GM18519 (cell line): ENCODE results near the gene POLH.
"Not testable (repeated sequence)": the region's sequence is repeated elsewhere in the genome, so short reads cannot be mapped to it uniquely, and the experiment has no call there.

ENCODE experiments used
- ATAC-seq: cut with Tn5 transposase; IDR thresholded peaks from one replicate; pipeline ENCODE4 v1.9.1; 2021; ENCODE audit warnings: mild to moderate bottlenecking, moderate library complexity; ENCODE audit not compliant: unreplicated experiment, low FRiP score

Gene POLH

DNA sequence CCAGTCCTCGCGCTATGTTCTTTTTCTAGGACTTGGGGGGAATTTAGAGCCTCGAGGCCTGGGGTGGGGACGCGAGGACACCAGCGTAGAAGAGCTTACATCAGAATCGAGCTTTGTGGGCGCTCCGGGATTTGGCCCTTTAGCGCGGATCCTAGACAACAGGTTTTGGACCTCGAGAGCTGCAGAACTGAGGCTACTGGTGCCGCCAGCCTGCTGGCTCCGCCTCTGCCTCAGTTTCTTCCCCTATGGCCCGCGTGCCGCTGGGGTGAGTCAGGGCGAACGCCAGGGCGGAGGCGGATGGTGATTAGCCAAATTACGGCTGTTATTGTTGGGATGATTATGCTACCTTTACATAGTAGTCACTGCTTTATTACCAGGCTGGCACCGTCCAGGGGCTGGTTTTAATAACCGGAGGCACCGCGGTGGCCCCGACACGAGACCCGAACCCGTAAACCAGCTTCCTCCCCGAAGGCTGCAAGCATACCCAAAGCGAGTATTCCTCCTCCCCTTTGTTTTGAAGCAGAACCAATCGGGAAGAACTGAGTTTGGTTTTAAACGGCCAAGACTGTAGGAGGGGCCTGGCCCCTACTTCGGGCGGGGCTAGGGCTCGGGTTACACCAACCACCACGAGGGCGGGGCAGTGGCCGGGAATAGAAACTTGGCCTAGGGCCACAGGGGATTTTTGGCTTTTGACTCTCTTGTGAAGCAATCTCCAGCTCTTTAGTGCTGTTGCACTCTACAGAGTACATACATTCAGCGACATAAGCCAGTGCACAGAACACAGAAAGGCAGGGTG lies 53.7 kb downstream of the POLH start:
- peak; percentile 48 for ATAC-seq

DNA sequence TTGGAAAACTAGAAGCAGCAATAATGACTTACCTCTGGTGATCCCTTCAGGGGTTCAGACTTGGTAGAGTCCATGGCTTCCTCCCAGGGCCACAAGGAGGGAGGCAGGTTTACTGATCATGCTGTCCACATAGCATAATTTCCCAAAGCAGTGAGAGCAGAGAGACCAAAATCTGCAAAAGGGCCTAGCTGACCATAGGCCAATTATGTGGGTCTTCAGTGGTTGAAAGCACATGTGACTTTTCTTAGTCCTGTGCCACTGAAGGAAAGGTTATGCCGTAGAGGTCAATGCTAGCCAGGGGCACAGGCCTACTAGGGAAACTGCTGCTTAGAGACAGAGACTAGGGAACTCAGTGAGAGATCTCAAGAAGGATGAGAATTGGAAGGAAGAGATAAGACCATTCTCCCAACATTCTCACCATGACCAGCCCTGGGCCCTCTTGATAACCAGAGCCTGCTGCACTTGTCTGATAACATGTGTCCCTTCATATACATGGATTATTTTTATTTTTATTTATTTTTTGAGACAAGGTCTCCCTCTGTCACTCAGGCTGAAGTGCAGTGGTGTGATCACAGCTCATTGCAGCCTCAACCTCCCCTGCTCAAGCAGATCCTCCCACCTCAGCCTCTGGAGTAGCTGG lies 55.1 kb downstream of the POLH start:
- no peak for ATAC-seq

DNA sequence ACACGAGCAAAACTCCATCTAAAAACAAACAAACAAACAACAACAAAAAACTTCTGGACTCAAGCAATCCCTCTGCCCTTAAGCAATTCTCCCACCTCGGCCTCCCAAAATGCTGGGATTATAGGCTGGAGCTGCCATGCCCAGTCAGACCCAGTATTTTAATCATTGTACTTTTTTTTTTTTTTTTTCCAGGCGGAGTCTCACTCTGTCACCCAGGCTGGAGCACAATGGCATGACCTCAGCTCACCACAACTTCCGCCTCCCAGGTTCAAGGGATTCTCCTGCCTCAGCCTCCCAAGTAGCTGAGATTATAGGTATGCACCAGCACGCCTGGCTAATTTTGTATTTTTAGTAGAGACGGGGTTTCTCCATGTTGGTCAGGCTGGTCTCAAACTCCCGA lies 57.0 kb downstream of the POLH start:
- ATAC-seq, result not testable (repeated sequence)

DNA sequence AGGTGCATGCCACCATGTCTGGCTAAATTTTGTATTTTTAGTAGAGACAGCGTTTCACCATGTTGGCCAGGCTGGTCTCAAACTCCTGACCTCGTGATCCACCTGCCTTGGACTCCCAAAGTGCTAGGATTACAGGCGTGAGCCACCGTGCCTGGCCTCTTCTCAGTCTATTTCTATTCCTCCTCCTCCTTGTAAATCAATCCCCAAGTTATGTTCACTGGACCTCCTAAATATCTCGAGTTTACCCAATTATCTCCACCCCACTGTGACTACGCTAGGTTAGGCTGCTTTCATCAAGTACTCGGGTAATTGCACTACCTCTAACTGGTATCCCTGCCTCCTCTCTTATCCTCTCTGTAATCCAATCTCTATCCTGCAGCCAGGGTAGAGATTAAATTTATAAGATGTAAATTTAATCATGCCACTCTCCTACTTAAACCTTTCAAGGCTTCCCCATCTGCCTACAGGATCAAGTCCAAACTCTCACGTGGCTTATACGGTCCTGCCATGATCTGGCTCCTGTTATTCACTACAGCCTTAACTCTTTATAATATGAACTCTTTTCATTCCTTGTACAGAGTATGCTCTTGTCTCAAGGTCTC lies 58.8 kb downstream of the POLH start:
- no peak for ATAC-seq

DNA sequence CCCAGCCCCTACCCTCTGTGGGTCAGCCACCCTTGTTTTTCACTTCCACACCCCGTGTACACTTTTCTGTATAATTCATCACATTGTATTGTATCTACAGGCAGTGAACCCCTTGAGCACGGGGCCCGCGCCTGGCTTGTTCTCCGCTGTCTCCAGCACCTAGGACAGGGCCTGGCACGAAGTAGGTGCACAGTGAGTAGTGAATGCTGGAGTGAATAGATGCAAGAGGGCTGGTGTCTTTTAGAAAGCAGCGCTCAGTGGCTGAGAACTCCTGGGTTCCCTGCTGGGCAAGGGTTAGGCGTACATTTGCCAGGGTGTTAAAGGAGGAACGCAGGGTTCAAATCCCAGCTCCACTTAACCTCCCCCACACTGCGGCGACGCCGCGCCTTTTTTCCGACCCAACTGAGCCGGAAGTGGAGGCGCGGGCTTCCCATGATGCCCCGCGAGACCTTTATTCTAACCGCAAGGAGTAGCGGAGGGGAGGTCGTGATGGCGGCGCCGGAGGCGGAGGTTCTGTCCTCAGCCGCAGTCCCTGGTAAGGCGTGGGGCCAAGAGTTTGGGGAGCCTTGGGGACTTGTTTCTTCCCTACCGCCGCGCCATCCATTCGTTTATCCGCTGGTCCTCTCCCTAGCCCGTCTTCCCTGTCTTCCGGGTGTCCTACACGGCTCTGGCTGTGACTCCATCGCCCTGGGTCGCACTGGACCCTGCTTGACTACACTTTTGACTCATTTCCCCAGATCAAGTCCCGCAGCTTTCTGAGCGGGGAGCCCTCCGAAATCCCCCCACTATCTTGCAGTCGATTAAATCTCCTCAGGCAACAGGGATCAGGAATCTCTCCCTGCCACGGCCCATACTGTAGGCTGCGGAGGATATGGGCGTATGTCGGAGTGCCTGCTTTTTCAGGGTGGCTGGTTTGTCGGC lies 59.7 kb downstream of the POLH start, which contains the start of gene MAD2L1BP:
MAD2L1BP (plus strand) TSS at position 454 of the 921 bp plus-strand sequence; CDS start at position 490, 36 bp downstream.
- peak; percentile 58 for ATAC-seq

DNA sequence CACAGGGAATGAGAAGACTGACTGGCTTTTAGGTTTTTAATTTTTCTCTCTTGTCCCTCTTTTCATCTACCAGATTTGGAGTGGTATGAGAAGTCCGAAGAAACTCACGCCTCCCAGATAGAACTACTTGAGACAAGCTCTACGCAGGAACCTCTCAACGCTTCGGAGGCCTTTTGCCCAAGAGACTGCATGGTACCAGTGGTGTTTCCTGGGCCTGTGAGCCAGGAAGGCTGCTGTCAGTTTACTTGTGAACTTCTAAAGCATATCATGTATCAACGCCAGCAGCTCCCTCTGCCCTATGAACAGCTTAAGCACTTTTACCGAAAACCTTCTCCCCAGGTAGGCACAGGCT lies 60.3 kb downstream of the POLH start:
- no peak for ATAC-seq

DNA sequence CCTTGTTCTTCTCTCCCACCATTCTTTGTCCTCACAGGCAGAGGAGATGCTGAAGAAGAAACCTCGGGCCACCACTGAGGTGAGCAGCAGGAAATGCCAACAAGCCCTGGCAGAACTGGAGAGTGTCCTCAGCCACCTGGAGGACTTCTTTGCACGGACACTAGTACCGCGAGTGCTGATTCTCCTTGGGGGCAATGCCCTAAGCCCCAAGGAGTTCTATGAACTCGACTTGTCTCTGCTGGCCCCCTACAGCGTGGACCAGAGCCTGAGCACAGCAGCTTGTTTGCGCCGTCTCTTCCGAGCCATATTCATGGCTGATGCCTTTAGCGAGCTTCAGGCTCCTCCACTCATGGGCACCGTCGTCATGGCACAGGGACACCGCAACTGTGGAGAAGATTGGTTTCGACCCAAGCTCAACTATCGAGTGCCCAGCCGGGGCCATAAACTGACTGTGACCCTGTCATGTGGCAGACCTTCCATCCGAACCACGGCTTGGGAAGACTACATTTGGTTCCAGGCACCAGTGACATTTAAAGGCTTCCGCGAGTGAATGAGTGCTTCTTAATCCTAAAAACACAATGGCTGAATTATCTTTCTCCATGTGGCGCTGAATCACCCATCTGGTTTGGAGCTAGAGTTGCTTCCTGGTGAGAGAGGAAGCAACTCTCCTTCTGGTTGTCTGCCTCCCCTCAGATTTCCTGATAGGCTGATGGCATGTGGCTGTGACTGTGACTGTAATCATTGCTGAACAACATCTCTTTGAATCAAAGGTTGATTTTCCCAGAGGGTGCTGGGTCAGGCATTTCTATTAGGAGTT lies 64.2 kb downstream of the POLH start:
- ATAC-seq, result no peak

DNA sequence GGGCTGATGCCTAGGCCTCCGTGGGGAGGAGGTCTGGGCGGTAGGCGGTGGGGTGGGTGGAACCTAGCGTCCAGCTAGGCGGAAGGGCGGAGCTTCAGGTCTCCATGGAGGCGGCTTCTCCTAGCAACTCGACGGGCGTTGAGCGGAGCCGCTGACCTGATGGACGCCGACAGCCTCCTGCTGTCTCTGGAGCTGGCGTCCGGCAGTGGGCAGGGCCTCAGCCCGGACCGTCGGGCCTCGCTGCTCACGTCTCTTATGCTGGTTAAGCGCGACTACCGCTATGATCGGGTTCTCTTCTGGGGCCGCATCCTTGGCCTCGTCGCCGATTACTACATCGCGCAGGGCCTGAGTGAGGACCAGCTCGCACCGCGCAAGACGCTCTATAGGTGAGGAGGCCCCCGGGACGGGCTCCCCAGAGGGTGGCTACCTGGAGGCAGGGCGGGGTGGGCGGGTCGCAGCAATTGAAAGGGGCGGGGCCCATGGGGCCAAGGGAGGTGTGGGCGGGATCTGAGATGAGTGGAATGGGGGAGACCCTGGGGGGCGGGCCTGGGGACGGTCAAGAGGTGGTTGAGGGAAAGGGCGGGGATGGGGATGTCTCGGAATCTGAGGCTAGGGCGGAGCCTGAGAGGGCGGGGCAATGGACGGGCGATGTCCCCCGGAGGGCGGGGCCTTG lies 69.1 kb downstream of the POLH start, which contains the start of gene RSPH9:
RSPH9 (plus strand) TSS at position 97 of the 673 bp plus-strand sequence; CDS start at position 160, 63 bp downstream.
- no peak for ATAC-seq

DNA sequence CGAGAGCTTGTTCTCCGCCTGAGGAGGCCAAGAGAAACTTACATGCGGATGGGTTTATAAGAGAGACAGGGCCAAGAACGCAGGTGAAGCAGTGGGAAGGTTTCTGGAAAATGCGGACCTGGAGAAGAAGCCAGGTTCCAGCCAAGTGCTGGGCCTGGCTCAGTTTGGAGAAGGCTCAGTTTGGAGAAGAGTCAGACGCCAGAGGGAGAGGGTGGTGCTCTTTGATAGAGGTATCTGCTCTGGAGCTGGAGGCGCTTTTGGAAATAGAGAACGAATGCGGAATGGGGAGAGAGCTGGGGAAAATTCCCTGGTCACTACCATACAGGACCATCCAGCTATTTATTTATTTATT lies 69.6 kb downstream of the POLH start:
- no peak for ATAC-seq

DNA sequence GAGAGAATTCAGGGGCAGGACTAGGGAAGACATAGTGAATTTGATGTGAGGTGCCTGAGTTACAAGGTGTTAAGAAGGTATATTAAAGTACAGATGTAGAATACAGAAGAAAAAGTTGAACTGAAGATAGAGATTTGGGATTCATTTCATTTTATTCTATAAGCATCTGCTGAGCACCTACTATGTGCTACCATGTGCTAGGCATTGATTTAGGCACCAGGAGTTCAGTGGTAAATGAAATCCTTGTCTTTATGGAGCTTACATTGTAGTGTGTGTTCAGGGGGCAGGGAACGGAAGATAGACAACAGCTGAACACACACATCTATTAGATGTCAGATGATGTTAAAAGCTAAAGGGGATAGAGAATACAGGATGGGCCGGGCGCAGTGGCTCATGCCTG lies 71.6 kb downstream of the POLH start:
- ATAC-seq, result no peak

DNA sequence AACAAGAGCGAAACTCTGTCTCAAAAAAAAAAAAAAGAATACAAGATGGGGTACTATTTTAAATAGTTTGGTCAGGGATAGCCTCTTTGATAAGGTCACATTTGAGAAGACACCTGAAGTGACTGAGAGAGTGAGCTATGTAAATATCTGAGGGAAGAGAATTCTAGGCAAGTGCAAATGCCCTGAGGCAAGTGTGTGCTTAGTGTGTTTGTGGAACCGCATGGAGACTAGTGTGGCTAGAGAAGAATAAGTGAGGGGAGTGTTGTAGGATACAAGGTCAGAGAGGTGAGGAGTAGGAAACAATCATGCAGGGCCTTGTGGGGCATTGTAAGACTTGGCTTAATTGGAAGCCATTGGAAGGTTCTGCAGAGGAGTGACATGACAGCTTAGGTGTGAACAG lies 72.3 kb downstream of the POLH start:
- no peak for ATAC-seq

DNA sequence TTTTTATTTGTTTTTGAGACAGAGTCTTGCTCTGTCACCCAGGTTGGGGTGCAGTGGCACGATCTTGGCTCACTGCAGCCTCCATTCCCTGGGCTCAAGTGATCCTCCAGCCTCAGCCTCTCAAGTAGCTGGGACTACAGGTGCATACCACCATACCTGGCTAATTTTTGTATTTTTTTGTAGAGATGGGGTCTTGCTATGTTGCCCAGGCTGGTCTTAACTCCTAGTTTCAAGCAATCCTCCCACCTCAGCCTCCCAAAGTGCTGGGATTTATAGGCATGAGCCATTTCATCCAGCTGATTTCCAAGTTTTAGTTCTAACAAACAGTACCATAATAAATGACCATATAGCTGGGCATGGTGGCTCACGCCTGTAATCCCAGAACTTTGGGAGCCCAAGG lies 76.8 kb downstream of the POLH start:
- not testable (repeated sequence) for ATAC-seq

DNA sequence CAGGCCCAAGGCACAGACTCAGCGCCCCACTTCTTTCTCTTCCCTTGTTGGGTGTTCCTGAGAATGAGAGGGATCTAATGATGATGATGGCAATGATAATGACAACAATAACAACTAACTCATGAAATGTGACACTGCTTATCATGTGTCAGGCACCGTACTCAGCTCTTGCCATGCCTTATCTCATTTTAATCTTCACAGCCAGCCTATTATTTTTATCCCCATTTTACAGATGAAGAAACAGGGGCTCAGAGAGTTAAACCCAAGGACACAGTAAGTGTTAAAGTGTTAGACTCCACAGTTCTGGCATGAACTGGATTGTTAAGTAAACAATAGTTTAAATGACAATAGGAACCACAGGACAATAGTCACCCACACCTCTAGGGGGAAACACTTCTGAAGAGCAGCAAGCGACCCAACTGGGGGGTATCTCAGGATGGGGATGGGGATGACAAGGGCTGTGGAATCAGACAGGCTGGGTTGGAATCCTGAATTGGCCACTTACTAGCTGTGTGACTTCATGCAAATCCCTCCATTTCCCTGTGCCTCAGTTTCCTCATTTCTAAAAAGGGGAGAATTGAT lies 81.3 kb downstream of the POLH start:
- ATAC-seq, result no peak

DNA sequence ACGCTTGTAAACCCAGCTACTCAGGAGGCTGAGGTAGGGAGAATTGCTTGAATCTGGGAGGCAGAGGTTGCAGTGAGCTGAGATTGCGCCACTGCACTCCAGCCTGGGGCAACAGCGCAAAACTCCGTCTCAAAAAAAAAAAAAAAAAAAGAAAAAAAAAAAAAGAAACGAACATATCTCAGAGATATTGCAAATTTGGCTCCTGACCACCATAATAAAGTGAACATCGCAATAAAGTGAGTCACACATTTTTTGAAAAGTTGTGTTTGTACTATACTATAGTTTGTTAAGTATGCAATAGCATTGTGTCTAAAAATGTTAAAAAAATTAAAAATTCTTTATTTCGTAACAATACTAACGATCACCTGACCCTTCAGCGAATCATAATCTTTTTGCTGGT lies 82.2 kb downstream of the POLH start:
- no peak for ATAC-seq

DNA sequence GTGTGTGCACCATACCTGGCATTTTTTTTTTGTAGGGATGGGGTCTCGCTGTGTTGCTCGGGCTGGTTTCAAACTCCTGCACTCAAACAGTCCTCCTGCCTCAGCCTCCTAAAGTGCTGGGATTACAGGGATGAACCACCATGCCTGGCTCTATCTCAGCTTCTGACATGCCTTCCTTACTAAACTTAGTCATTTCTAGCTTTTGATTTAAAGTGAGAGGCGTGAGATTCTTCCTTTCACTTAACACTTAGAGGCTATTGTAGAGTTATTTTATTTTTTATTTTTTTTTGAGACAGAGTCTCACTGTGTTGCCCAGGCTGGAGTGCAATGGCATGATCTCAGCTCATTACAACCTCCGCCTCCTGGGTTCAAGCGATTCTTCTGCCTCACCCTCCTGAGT lies 87.0 kb downstream of the POLH start:
- not testable (repeated sequence) for ATAC-seq
